Activated T-helper 1 cell treated with Interleukin-2 at 50 U/mL for 16 hours (primary cell): ENCODE data around the gene NEXN.

Experiments
- DNase-seq: peaks from one replicate; pipeline ENCODE4 v3.0.0-alpha.2; 2020; ENCODE audit warnings: low read depth

Gene NEXN

GRCh38 chr1:77888081-77888780, at the start of gene NEXN:
Gene NEXN (plus strand): TSS chr1:77888624. CDS start chr1:77916107, 27,483 bp downstream.
- no peak for DNase-seq

GRCh38 chr1:77841574-77841973, 46.9 kb upstream of the NEXN start:
- DNase-seq: no peak

- DNase-seq: no peak
Measured at GRCh38 chr1:77845951-77846350, 42.5 kb upstream of the NEXN start.

GRCh38 chr1:77846966-77847365, 41.5 kb upstream of the NEXN start:
- no peak for DNase-seq

GRCh38 chr1:77847621-77848080, 40.8 kb upstream of the NEXN start:
- DNase-seq: no peak

- DNase-seq: no peak
Measured at GRCh38 chr1:77850082-77850481, 38.3 kb upstream of the NEXN start.

GRCh38 chr1:77857552-77857951, 30.9 kb upstream of the NEXN start:
- DNase-seq: no peak

- DNase-seq: no peak
Measured at GRCh38 chr1:77858725-77859124, 29.7 kb upstream of the NEXN start.

- no peak for DNase-seq
Measured at GRCh38 chr1:77859248-77859647, 29.2 kb upstream of the NEXN start.

GRCh38 chr1:77866296-77866695, 22.1 kb upstream of the NEXN start:
- DNase-seq: no peak

- DNase-seq: no peak
Measured at GRCh38 chr1:77872645-77873044, 15.8 kb upstream of the NEXN start.

- DNase-seq: no peak
Measured at GRCh38 chr1:77873461-77873860, 15.0 kb upstream of the NEXN start.

- DNase-seq: no peak
Measured at GRCh38 chr1:77874804-77875445, 13.5 kb upstream of the NEXN start.

GRCh38 chr1:77876884-77877283, 11.5 kb upstream of the NEXN start:
- no peak for DNase-seq

GRCh38 chr1:77881061-77881460, 7.4 kb upstream of the NEXN start:
- no peak for DNase-seq

GRCh38 chr1:77882411-77882810, 6.0 kb upstream of the NEXN start:
- no peak for DNase-seq

- no peak for DNase-seq
Measured at GRCh38 chr1:77888781-77889642, 588 bp downstream of the NEXN start.

- DNase-seq: no peak
Measured at GRCh38 chr1:77889671-77890070, 1.2 kb downstream of the NEXN start.

- no peak for DNase-seq
Measured at GRCh38 chr1:77891200-77891599, 2.8 kb downstream of the NEXN start.

- no peak for DNase-seq
Measured at GRCh38 chr1:77899647-77900320, 11.4 kb downstream of the NEXN start.

- DNase-seq: no peak
Measured at GRCh38 chr1:77900687-77901293, 12.4 kb downstream of the NEXN start.

- DNase-seq: no peak
Measured at GRCh38 chr1:77905603-77906002, 17.2 kb downstream of the NEXN start.
